Astrocyte (in vitro differentiated cells and primary cell): ENCODE data around the gene CDH13. TPM values are rescaled to one million over a fixed set of nuclear protein-coding genes. Genes with fewer than 3 reads are reported as not detected.

Experiments used
- DNase-seq: peaks from one replicate; pipeline ENCODE4 v3.0.0-alpha.2; 2010; ENCODE audit warnings: low read depth
- FAIRE-seq: peaks from 2 replicates; lab custom pipeline; 2011; peaks lifted over from hg19 to GRCh38; lab: Jason Lieb, UNC
- H2AFZ ChIP-seq: 2 replicates; pipeline ENCODE4 v1.6.0; 2012; ENCODE audit warnings: low read depth, low read length, inconsistent platforms
- H3K27ac ChIP-seq: 2 replicates; pipeline ENCODE4 v1.5.1; 2011; ENCODE audit warnings: low read depth, low read length, inconsistent platforms
- H3K27me3 ChIP-seq: 2 replicates; pipeline ENCODE4 v1.6.0; 2011; ENCODE audit warnings: low read length, inconsistent platforms; ENCODE audit not compliant: insufficient read depth
- H3K36me3 ChIP-seq: 2 replicates; pipeline ENCODE4 v1.5.1; 2011; ENCODE audit warnings: low read length, inconsistent platforms; ENCODE audit not compliant: insufficient read depth
- H3K4me1 ChIP-seq: 2 replicates; pipeline ENCODE4 v1.5.1; 2011; ENCODE audit warnings: low read length, inconsistent platforms; ENCODE audit not compliant: insufficient read depth
- H3K4me2 ChIP-seq: 2 replicates; pipeline ENCODE4 v1.6.0; 2012; ENCODE audit warnings: low read length, inconsistent platforms
- H3K4me3 ChIP-seq: 2 replicates; pipeline ENCODE4 v1.5.1; 2011; ENCODE audit warnings: low read depth, mild to moderate bottlenecking, low read length, inconsistent platforms; ENCODE audit not compliant: insufficient read depth
- H3K79me2 ChIP-seq: 2 replicates; pipeline ENCODE4 v1.6.0; 2012; ENCODE audit warnings: mild to moderate bottlenecking, low read length, inconsistent platforms; ENCODE audit not compliant: insufficient read depth
- H3K9ac ChIP-seq: 2 replicates; pipeline ENCODE4 v1.6.0; 2012; ENCODE audit warnings: mild to moderate bottlenecking, low read length, inconsistent platforms
- H3K9me3 ChIP-seq: 2 replicates; pipeline ENCODE4 v1.5.1; 2012; ENCODE audit warnings: low read depth, mild to moderate bottlenecking, low read length, inconsistent platforms; ENCODE audit not compliant: insufficient read depth
- H4K20me1 ChIP-seq: 2 replicates; pipeline ENCODE4 v1.6.0; 2012; ENCODE audit warnings: low read length, inconsistent platforms; ENCODE audit not compliant: insufficient read depth
- H3K27ac Mint-ChIP-seq: one replicate; pipeline ENCODE4 v1.8.0; 2021; ENCODE audit warnings: mild to moderate bottlenecking, mixed read lengths; ENCODE audit not compliant: unreplicated experiment
- H3K27me3 Mint-ChIP-seq: one replicate; pipeline ENCODE4 v1.8.0; 2021; ENCODE audit warnings: low read depth, mixed read lengths; ENCODE audit not compliant: unreplicated experiment
- H3K36me3 Mint-ChIP-seq: one replicate; pipeline ENCODE4 v1.8.0; 2021; ENCODE audit warnings: low read depth, mixed read lengths; ENCODE audit not compliant: unreplicated experiment
- H3K4me1 Mint-ChIP-seq: one replicate; pipeline ENCODE4 v1.8.0; 2021; ENCODE audit warnings: low read depth, mixed read lengths; ENCODE audit not compliant: unreplicated experiment
- H3K4me3 Mint-ChIP-seq: one replicate; pipeline ENCODE4 v1.8.0; 2021; ENCODE audit warnings: mild to moderate bottlenecking, moderate library complexity, mixed read lengths; ENCODE audit not compliant: unreplicated experiment
- H3K9me3 Mint-ChIP-seq: one replicate; pipeline ENCODE4 v1.8.0; 2021; ENCODE audit warnings: mild to moderate bottlenecking, mixed read lengths; ENCODE audit not compliant: unreplicated experiment
- CTCF ChIP-seq: IDR thresholded peaks from 2 replicates; pipeline ENCODE4 v1.5.1; 2011; ENCODE audit warnings: low read depth, mild to moderate bottlenecking, inconsistent platforms, low read length, moderate library complexity; ENCODE audit not compliant: insufficient read depth
- EZH2 ChIP-seq: IDR thresholded peaks from 2 replicates; pipeline ENCODE4 v1.6.1; 2012; ENCODE audit warnings: mild to moderate bottlenecking, low read length, inconsistent platforms; ENCODE audit not compliant: insufficient read depth
- total RNA-seq: library from RNA; stranded (reverse); gene quantifications from 2 replicates; pipeline ENCODE4 v1.2.1, GENCODE V29; 2021

The CDH13 gene
- total RNA-seq, 1 donor from 2014 or later, result 41.7 TPM

DNA sequence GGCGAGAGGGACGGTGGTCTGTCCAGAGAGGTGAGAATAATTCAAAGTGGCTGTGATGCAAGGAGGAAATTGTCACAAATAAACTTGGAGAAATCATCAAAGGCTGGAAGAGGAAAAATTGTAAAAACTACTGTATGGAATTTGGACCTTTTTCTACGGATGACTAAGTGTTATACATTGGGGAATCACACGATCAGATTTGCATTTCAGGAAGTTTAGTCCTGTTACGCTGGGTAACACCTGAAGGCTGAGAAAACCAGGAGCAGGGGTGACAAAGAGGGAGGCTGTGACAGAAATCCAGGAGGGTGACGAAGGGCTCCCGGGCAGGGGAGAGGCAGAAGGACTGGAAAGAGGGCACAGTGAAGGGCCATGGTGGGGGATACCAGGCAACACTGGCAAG lies 511.7 kb downstream of the CDH13 start:
- no peaks in the 10 kb centered on the region for H3K9me3 ChIP-seq
- no peak overlapping the region for H3K4me2 ChIP-seq
- Mint-ChIP-seq H3K4me1 (peaks cover 2% of the 10 kb centered on the region), H3K27ac (no peak overlapping the region), H3K27me3 (peaks cover 4% of the 10 kb centered on the region), H3K36me3 (peaks cover 5% of the 10 kb centered on the region), H3K9me3 (no peaks in the 10 kb centered on the region), H3K4me3 (no peak overlapping the region)
- no peak overlapping the region for H3K4me3 ChIP-seq
- H2AFZ ChIP-seq, result no peak overlapping the region
- no peaks in the 10 kb centered on the region for H3K79me2 ChIP-seq
- no peak overlapping the region for H3K9ac ChIP-seq
- H3K27ac ChIP-seq, result no peak overlapping the region
- peaks cover 20% of the 10 kb centered on the region for H4K20me1 ChIP-seq
- H3K4me1 ChIP-seq, result peaks cover 18% of the 10 kb centered on the region
- no peak for DNase-seq
- H3K36me3 ChIP-seq, result no peaks in the 10 kb centered on the region
- TF ChIP-seq CTCF (no peak), EZH2 (no peak)
- H3K27me3 ChIP-seq, result no peaks in the 10 kb centered on the region
- no peak for FAIRE-seq

DNA sequence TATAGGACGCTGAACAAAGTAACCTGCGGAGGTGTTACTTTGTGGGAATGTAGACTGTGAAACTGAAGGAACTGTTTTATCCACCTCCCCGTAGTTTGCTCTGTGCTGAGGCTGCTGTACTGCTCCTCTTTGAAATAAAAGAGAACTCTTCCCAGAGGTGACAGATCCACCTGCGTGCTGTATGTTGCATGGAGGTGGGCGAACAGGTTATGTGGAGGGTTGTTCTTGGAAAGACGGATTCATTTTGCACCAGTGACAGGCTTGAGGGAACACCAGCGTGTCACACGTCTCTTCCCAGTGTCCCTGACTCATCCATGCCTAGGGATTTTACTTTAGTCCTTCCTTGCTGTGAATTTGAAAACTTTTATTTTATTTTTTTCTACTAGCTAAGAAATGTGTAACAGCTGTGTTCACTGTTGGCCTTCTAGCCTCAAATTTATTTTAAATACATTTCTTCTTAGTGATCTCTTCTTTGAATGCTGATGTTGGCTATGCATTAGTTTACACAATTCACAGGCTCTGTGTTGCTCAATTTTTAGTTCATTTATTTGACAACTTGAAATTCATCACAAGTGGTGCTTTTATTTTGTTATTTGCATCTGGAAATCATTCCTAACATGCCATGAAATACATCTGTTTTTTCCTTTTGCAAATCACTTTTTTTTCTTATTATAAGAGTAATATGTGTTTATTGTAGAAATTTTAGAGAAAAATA lies 512.4 kb downstream of the CDH13 start:
- peaks cover 23% of the 10 kb centered on the region for H3K4me1 ChIP-seq
- TF ChIP-seq EZH2 (no peak), CTCF (no peak)
- Mint-ChIP-seq H3K27me3 (peaks cover 4% of the 10 kb centered on the region), H3K4me1 (peaks cover 7% of the 10 kb centered on the region), H3K27ac (no peak overlapping the region), H3K9me3 (no peaks in the 10 kb centered on the region), H3K36me3 (peaks cover 5% of the 10 kb centered on the region), H3K4me3 (no peak overlapping the region)
- no peaks in the 10 kb centered on the region for H3K36me3 ChIP-seq
- no peak overlapping the region for H3K4me2 ChIP-seq
- H3K27me3 ChIP-seq, result no peaks in the 10 kb centered on the region
- H3K9ac ChIP-seq, result no peak overlapping the region
- peaks cover 20% of the 10 kb centered on the region for H4K20me1 ChIP-seq
- no peak overlapping the region for H3K27ac ChIP-seq
- no peak overlapping the region for H3K4me3 ChIP-seq
- no peak for DNase-seq
- FAIRE-seq, result no peak
- H3K9me3 ChIP-seq, result no peaks in the 10 kb centered on the region
- no peak overlapping the region for H2AFZ ChIP-seq
- no peaks in the 10 kb centered on the region for H3K79me2 ChIP-seq

GRCh38 chr16:83143788-83144187 lies 517.0 kb downstream of the CDH13 start:
- Mint-ChIP-seq H3K27me3 (peaks cover 9% of the 10 kb centered on the region), H3K4me1 (peaks cover 10% of the 10 kb centered on the region), H3K9me3 (no peaks in the 10 kb centered on the region), H3K4me3 (no peak overlapping the region), H3K36me3 (peaks cover 8% of the 10 kb centered on the region), H3K27ac (no peak overlapping the region)
- Histone ChIP-seq H3K4me2 (peak overlapping the region; percentile 49), H3K9ac (no peak overlapping the region), H2AFZ (no peak overlapping the region), H3K79me2 (no peaks in the 10 kb centered on the region), H3K27me3 (no peaks in the 10 kb centered on the region), H3K4me1 (peaks cover 7% of the 10 kb centered on the region), H4K20me1 (peaks cover 5% of the 10 kb centered on the region), H3K9me3 (no peaks in the 10 kb centered on the region), H3K36me3 (no peaks in the 10 kb centered on the region), H3K4me3 (no peak overlapping the region), H3K27ac (no peak overlapping the region)
- DNase-seq (peak; percentile 89), FAIRE-seq (no peak)
- TF ChIP-seq EZH2, result no peak
- TF ChIP-seq CTCF, result no peak
